ENCODE results near the gene ZFYVE28.

Gene ZFYVE28

DNA sequence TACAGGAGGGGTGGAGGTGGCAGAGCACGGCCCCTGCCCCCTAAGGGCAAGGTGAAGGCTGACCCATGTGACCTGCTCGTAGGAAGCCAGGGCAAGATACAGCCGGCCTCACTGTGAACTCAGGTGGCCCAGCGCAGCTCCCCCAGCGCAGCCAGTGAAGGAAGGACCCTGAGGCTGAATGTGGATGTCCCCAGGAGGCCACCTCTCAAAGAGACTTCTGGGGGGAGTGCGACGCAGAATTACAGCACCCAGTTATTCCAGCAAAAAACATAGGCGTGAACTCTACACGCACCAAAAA is 52.6 kb downstream of the ZFYVE28 start:
- Histone ChIP-seq H3K27ac (ENCODE audit: low read length) (no peak overlapping the region), H3K4me3 (ENCODE audit: low read length) (no peak overlapping the region), H3K9me3 (ENCODE audit: insufficient read depth, low read depth, low read length) (no peaks in the 10 kb centered on the region), H3K9ac (ENCODE audit: low read depth, low read length) (no peak overlapping the region), H3K4me1 (ENCODE audit: insufficient read depth, low read length) (no peaks in the 10 kb centered on the region), H3K36me3 (ENCODE audit: insufficient read depth, low read depth, low read length) (no peaks in the 10 kb centered on the region), H3K27me3 (ENCODE audit: insufficient read depth, low read length) (no peaks in the 10 kb centered on the region)

DNA sequence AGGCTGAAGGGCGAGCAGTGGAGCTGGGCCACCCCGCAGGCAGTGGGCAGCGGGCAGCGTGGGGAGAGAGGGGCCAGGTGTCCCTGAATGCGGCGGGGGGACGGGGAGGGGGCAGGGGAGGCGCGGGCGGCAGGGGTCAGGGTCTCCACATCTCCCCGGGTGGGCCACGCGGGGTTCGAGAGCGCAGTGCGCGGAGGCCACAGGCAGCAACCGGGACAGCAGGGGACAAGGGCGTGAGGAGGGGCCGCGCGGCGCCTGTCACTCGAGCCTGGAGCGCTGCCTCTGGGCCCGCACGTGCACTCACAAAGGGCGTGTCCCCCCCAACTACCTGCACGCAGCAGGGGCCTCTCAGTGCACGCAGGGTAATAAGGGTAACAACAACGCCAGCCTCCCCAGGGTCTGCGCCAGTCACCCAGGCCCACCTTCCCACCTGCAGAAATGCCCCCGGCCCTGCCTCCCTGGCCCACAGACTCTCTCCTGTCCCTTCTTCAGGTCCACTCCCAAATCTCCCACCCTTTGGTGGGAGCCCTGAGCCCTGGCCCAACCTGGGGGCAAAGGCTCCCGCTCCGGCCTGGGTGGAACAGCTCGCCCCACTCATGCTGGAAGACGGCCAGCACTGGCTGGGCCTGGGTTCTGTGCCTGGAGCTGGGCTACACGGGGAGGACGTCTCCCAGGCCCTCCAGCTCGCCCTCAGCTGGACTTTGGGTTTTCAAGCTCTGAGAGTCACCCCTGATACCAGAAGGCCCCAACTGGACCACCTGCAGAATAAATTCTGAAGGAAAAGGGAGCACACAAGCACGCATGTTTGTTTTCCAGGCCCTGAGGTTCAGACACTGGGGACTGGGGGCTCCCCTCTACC is 53.2 kb downstream of the ZFYVE28 start:
- H3K27me3 ChIP-seq (ENCODE audit: insufficient read depth, low read length) = no peaks in the 10 kb centered on the region
- H3K36me3 ChIP-seq (ENCODE audit: insufficient read depth, low read depth, low read length) = no peaks in the 10 kb centered on the region
- H3K9me3 ChIP-seq (ENCODE audit: insufficient read depth, low read depth, low read length) = no peaks in the 10 kb centered on the region
- no peak overlapping the region for H3K4me3 ChIP-seq (ENCODE audit: low read length)
- no peak overlapping the region for H3K27ac ChIP-seq (ENCODE audit: low read length)
- H3K9ac ChIP-seq (ENCODE audit: low read depth, low read length) = no peak overlapping the region
- no peaks in the 10 kb centered on the region for H3K4me1 ChIP-seq (ENCODE audit: insufficient read depth, low read length)

DNA sequence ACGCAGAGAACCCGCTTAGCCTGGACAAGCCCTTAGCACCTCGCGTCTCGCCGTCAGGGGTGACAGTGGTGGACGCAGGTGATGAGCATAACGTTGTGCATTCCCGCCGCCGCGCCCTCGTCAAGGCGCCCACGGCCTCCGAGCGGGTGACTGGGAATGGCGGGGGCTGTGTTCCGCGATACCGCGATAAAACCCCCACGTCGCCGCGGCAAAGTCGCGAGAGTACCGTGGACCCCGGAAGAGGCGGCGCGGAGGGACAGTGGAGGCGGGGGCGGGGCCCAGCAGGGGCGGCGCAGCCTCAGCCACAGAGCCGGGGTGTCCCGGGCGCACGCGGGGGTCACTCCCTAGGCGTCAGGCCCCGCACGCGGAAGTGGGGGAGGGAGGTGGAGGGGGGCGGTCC is 53.8 kb downstream of the ZFYVE28 start:
- Histone ChIP-seq H3K36me3 (ENCODE audit: insufficient read depth, low read depth, low read length) (no peaks in the 10 kb centered on the region), H3K4me3 (ENCODE audit: low read length) (no peak overlapping the region), H3K27ac (ENCODE audit: low read length) (no peak overlapping the region), H3K9me3 (ENCODE audit: insufficient read depth, low read depth, low read length) (no peaks in the 10 kb centered on the region), H3K4me1 (ENCODE audit: insufficient read depth, low read length) (no peaks in the 10 kb centered on the region), H3K27me3 (ENCODE audit: insufficient read depth, low read length) (no peaks in the 10 kb centered on the region), H3K9ac (ENCODE audit: low read depth, low read length) (no peak overlapping the region)

DNA sequence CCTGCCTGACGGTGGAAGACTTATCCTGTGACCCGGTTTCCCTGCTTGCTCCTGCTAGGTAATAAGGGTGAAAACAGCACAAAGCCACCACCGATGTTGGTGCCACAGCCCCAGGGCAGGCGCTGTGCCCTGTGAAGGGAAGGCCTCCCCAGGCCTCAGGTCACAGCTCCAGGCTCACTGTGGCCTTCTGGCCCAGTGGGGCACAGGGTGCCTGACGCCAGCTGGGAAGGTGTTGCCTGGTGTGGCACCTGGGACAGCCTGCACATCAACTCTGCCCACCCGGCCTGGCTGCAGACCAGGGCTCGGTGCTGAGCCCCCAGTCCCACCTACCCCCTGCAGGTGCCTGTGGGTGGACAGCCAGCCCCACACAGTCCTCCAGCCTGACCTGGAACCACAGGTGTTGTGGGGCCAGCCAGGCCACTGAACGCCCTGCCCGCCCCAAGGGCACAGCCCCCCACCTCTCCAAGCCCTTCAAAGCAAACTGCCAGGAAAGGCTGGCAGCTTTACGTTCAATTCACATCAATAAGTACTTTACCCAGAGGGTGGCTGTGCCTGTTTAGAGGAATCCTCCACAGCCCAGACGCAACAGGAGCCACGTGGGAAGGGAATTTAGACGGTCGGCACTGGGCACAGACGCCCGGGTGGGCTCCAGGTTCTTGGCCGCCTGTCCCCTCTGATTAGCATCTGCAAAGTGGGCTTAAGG is 54.3 kb downstream of the ZFYVE28 start:
- Histone ChIP-seq H3K36me3 (ENCODE audit: insufficient read depth, low read depth, low read length) (no peaks in the 10 kb centered on the region), H3K9ac (ENCODE audit: low read depth, low read length) (no peak overlapping the region), H3K27ac (ENCODE audit: low read length) (no peak overlapping the region), H3K4me1 (ENCODE audit: insufficient read depth, low read length) (no peaks in the 10 kb centered on the region), H3K27me3 (ENCODE audit: insufficient read depth, low read length) (no peaks in the 10 kb centered on the region), H3K4me3 (ENCODE audit: low read length) (no peak overlapping the region), H3K9me3 (ENCODE audit: insufficient read depth, low read depth, low read length) (no peaks in the 10 kb centered on the region)

DNA sequence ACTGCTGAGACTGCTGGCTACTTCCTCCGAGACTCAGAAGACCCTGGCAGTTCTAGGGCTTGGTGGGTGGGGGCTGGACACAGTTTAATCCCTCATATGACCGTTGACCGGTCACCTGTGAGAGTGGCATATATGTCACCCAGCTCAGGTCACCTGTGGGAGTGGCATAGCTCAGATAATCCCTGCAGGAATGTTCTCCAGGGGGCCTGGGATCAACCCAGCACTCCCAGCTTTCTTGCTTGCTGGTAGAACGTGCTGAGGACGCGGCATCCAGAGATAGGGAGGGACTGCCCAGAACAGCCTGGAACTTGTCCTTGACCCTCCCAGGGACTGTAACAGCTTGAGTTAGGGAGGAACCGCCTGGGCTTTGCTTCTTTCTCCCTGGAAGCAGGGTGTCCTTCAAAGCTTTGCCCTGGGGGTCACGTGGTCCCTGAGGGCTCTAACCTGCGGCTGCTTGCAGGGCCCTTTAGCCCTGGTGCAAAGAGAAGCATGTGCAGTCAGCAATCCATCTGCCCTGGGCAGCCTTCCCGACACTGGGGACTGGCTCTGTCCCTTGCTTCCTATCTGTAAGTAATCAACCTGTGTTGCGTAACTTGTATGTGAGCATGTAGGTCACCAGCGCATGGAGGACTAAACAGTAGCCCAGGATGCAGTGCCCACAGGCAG is 55.3 kb downstream of the ZFYVE28 start:
- Histone ChIP-seq H3K9me3 (ENCODE audit: insufficient read depth, low read depth, low read length) (no peaks in the 10 kb centered on the region), H3K4me1 (ENCODE audit: insufficient read depth, low read length) (no peaks in the 10 kb centered on the region), H3K4me3 (ENCODE audit: low read length) (no peak overlapping the region), H3K9ac (ENCODE audit: low read depth, low read length) (no peak overlapping the region), H3K27ac (ENCODE audit: low read length) (no peak overlapping the region), H3K36me3 (ENCODE audit: insufficient read depth, low read depth, low read length) (no peaks in the 10 kb centered on the region), H3K27me3 (ENCODE audit: insufficient read depth, low read length) (no peaks in the 10 kb centered on the region)

DNA sequence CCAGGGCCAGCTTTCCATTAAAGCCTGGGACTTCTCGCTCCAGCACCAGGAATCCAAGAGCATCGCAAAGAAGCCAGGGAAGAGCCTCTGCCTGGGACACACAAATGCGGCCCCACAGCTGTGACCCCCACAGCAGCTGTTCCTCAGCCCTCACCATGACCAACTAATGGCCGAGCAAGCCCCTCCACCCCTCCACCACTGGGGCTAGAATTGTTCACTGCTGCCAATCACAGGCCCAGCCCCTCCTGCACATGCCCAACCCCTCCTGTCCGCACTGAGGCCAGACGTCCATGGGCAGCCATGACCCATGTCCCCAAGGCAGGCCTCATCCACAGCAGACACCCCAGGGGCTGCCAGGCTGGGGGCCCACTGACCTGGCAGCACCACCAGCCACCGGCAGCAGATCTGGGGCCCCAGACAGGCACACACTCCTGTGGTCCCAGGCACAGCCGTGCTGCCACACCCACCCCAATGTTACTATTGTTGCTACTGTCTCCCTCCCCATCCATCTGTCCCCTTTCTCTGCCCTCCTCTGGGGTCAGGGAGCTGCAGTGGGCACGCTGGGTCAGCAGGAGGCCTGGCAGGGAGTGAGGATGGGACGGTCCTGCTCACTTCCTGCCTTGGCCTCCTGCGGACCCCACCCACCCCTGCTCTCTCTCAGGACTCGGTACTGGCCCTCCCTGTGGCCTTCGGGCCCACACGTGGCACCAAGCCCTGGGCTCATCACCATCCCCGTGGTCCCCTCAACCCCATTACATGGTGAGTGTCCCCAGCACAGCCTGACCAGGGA is 56.0 kb downstream of the ZFYVE28 start:
- no peaks in the 10 kb centered on the region for H3K9me3 ChIP-seq (ENCODE audit: insufficient read depth, low read depth, low read length)
- no peak overlapping the region for H3K9ac ChIP-seq (ENCODE audit: low read depth, low read length)
- H3K4me3 ChIP-seq (ENCODE audit: low read length) = no peak overlapping the region
- H3K27me3 ChIP-seq (ENCODE audit: insufficient read depth, low read length) = no peaks in the 10 kb centered on the region
- no peak overlapping the region for H3K27ac ChIP-seq (ENCODE audit: low read length)
- no peaks in the 10 kb centered on the region for H3K36me3 ChIP-seq (ENCODE audit: insufficient read depth, low read depth, low read length)
- H3K4me1 ChIP-seq (ENCODE audit: insufficient read depth, low read length) = no peaks in the 10 kb centered on the region

DNA sequence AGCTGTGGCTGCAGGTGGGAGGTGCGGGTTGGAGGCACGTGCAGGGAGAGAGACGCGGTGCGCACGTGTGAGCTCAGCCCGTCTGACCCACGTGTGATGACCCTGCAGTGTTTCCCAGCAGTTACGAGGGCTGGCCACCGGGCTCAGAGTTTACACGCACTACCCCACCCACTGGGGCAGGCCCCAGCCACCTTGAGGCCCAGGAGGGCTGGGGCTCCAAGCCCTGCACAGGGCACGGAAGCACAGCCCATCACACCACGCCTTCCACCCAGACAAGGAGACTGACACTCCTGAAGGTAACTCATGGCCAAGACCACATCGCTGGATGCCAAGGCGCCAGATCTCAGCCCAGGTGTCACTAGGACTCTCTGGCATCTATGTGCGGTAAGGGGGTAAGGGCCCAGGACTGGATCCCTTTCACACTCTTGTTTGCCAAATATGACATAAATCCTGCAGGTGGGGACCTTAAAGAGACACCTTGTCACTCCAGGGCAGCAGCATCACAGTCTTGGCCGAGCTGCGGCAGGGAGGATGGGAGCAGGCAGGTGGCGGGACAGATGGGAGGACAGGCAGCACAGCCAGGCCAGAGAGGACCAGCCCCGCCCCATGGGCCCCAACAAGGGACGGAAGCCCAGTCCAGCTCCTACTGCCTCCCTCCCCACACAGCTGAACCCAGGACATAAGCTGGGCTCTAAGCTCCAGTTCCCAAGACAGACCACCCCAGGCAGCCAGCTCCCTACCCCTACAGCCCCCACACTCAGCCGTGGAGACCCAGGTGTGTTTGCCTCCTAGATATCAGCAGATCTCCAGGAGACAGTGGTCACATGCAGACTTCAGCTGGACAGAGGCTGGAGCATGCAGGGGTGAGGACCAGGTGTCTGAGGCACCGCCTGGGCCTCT is 56.8 kb downstream of the ZFYVE28 start:
- Histone ChIP-seq H3K4me3 (ENCODE audit: low read length) (no peak overlapping the region), H3K4me1 (ENCODE audit: insufficient read depth, low read length) (no peaks in the 10 kb centered on the region), H3K27ac (ENCODE audit: low read length) (no peak overlapping the region), H3K27me3 (ENCODE audit: insufficient read depth, low read length) (no peaks in the 10 kb centered on the region), H3K36me3 (ENCODE audit: insufficient read depth, low read depth, low read length) (no peaks in the 10 kb centered on the region), H3K9me3 (ENCODE audit: insufficient read depth, low read depth, low read length) (no peaks in the 10 kb centered on the region), H3K9ac (ENCODE audit: low read depth, low read length) (no peak overlapping the region)

DNA sequence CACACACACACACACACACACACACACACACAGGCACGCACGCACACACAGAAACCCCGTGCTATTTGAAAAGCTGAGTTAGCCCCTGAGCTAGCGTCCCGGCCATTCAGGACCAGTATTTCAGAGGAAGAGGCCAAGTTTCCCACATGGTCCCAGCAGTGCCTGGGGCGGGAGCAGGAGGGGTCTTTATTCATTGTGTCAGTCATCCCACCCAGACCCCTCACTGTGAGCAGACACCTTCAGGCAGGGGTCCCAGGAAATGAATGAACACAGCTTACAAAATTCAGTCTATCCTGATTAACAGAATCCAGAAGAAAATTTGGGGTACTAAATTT is 58.1 kb downstream of the ZFYVE28 start:
- no peaks in the 10 kb centered on the region for H3K27me3 ChIP-seq (ENCODE audit: insufficient read depth, low read length)
- H3K4me3 ChIP-seq (ENCODE audit: low read length) = no peak overlapping the region
- no peaks in the 10 kb centered on the region for H3K4me1 ChIP-seq (ENCODE audit: insufficient read depth, low read length)
- H3K9me3 ChIP-seq (ENCODE audit: insufficient read depth, low read depth, low read length) = no peaks in the 10 kb centered on the region
- H3K9ac ChIP-seq (ENCODE audit: low read depth, low read length) = no peak overlapping the region
- no peaks in the 10 kb centered on the region for H3K36me3 ChIP-seq (ENCODE audit: insufficient read depth, low read depth, low read length)
- no peak overlapping the region for H3K27ac ChIP-seq (ENCODE audit: low read length)

DNA sequence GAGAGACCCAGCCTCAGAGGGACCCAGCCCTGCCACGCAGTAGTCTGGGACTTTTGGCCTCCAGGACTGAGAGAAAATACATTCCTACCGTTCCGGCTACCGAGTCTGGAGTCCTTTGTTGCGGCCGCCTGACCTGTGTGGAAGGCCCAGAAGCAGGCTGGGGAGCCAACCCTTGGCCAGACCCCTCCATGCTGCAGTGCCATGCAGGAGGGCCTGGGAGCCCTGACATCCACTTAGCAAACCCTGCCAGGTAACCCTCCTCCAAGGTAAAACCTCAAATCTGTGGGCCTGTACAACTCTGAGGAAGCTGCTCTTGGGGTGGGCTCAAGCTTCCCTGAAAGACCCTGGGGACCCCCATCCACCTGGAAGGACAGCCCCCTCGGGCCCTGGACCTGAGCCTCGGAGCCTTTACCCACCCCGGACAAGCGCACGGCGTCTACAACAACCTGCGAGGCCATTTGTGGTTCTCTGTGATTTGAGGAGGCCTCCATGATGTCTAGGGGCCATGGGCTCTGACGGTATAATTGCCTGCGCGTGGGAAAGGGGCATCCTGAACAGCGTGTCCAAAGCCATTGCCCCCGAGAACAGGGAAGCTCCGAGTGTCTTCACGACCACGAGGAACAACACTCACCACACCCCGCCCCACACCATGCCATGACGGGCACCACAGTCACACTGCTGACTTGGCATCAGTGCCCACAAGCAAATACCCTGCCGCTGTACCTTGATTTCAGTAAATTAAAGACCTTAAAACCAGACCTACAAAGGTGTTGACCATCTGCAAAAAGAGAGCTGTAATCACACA is 58.7 kb downstream of the ZFYVE28 start:
- Histone ChIP-seq H3K27ac (ENCODE audit: low read length) (no peak overlapping the region), H3K27me3 (ENCODE audit: insufficient read depth, low read length) (no peaks in the 10 kb centered on the region), H3K9ac (ENCODE audit: low read depth, low read length) (no peak overlapping the region), H3K36me3 (ENCODE audit: insufficient read depth, low read depth, low read length) (no peaks in the 10 kb centered on the region), H3K9me3 (ENCODE audit: insufficient read depth, low read depth, low read length) (no peaks in the 10 kb centered on the region), H3K4me3 (ENCODE audit: low read length) (no peak overlapping the region), H3K4me1 (ENCODE audit: insufficient read depth, low read length) (no peaks in the 10 kb centered on the region)

DNA sequence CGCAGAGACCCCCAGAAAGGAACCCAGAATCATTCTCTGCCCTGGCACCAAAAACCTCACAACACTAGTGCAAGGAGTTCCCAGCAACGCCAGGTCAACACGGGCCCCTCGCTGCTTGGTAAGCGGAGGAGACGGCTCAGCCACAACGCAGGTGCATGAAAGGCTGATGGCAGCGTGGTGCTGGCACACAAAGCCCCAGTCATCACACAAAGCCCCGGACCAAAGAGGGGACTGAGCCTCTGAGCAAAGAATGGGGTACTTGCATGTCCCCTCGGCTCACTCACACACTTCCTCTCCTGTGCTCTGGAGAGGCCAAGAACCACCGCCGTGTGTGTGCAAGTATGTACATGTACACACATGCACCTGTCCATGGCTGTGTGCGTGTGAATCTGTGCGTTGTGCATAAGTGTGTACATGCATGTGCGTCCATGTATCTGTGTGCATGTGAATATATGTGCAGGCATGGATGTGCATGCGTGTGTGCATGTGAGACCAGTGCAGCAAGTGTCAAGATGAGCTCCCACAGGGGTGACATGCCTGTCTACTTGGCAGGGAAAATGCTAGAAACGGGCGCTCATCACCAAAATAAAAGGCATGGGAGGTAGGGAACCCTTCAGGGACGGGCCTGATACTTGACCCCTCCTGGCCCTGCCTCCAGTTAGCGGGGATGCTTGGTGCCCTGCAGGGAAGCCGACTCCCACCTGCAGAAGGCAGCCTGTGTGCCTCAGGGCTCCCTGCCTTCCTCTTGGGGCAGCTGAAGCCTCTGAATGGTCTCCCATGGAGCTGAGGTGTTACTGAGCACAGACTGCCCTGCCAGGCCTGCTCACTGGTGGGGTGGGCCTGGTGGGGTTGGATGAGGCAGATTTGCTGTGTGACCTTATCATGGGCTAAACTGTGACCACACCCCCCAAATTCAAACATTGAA is 60.4 kb downstream of the ZFYVE28 start:
- H3K27me3 ChIP-seq (ENCODE audit: insufficient read depth, low read length) = no peaks in the 10 kb centered on the region
- H3K9me3 ChIP-seq (ENCODE audit: insufficient read depth, low read depth, low read length) = no peaks in the 10 kb centered on the region
- no peak overlapping the region for H3K27ac ChIP-seq (ENCODE audit: low read length)
- no peak overlapping the region for H3K9ac ChIP-seq (ENCODE audit: low read depth, low read length)
- no peak overlapping the region for H3K4me3 ChIP-seq (ENCODE audit: low read length)
- H3K36me3 ChIP-seq (ENCODE audit: insufficient read depth, low read depth, low read length) = no peaks in the 10 kb centered on the region
- no peaks in the 10 kb centered on the region for H3K4me1 ChIP-seq (ENCODE audit: insufficient read depth, low read length)
